NCI-H2081 treated with DMSO at 0.1 percent for 48 hours (cell line): ENCODE measurements around the gene TRPM5.

Source experiments
- DNase-seq: peaks from one replicate; lab custom pipeline; 2025; lab: John Stamatoyannopoulos, UW

TRPM5 gene

DNA sequence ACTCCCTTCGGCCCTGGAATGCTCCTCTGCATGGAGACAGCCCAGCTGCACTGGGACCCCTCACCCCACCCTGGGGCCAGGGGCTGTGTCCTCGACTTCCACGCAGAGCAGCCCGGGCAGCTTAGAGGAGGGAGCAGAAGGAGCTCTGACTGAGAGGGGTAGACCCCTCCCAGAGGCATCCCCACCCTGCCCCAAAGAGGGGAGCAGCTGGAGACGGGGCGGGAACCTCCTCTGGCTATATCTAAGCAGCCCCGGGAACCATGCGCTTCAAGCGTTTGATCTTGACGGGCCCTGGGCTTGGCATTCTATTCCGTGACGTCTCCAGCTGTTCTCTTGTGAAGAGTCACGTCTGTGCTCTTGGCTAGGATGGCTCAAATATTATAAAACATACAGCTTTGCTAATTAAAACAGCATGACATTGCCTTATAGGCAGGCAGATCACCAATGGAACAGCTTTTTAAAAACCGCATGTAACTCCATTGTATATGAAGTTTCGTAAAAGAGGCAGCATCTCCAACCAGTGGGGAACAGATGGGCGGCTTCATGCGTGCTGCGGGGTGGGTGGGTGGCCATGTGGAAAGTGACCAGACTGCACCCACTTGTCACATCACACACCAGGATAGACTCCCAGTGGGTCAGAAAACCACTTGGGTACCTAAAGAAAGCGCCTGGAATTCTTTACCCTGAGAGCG is 8.2 kb upstream of the TRPM5 start:
- no peak for DNase-seq

DNA sequence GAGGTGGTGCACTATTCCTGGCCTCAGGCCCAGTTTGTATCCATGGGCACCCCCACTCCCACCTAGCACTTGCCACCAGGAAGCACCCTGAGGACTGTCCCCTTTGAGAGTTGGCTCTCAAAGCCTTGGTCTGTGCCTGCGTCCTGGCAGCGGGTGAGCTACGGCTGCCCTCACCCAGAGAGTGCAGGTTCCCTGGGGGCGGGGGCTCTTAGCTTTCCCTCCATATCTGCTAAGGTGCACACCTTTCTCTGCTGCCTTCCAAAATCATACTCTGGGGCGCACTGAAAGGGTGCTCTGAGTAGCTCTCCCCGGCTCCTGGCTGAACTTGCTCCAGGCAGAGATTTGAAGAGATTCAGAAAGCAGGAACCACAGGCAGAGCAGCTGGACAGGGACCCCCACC is 7.6 kb upstream of the TRPM5 start:
- no peak for DNase-seq

DNA sequence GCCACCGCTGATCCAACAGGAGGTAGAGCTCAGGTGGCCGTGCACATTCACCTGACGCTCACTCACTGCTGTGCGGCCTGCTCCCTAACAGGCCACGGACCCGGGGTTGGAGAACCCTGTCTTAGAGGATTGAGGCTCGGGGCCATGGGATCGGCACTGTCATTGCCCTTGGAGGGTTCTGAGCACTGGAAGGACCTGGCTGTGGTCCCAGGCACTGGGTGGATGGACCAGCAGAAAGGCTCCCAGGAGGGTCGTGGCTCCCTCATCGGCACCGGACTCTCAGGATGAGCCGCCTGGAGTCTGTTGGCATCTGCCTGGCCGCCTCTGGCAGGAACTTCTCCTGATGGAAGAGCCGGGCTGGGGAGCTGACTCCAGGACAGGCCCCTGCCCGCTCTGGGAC is 7.0 kb upstream of the TRPM5 start:
- no peak for DNase-seq

- DNase-seq, result no peak
Measured at GRCh38 chr11:2450321-2451041, 6.2 kb upstream of the TRPM5 start.

- DNase-seq, result no peak
Measured at GRCh38 chr11:2449548-2450320, 5.4 kb upstream of the TRPM5 start.

DNA sequence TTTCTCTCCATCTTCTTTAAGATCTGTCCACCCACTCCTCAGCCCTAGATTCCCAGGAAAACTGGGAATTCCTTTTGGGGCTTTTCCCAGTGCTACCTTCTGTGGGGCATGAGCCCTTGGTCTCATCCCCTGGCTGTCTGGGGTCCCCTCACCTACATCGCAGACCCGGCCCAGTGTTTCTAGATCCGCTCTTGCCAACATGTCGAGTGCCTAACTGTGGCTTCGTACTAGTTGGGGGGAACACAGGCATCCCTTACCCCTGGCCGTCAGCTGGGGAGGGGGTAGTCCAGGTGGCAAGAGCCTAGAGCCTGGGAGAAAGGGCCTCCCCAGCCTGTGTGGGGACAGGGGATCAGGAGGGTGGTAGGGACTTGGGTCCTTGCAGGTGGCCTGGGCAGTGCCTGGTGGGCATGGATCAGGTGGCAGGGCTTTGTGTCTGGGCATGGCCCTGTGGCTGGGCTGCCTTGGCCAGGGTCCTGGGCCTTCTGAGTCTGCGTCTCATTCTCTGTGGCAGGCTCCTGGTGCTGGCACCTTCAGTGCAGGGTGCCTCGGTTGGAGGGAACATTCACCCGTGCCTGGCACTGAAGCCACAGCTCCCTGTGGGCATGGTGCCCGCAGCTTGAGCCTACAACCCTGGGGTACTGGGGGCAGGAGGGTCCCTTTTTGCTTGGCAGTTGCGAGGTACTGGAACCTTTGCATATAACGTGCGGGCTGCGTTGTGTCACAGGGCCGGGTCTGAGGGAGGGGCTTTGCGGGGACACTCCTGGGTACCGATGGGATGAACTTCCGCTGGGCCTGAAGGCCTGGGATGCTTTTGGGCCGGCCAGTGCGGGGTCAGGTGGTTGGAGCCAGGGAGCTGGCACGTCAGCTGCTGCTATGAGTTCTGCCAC is 4.6 kb upstream of the TRPM5 start:
- DNase-seq, result no peak

GRCh38 chr11:2447951-2448650 is 3.8 kb upstream of the TRPM5 start:
- DNase-seq, result no peak

- no peak for DNase-seq
Measured at GRCh38 chr11:2447253-2447950, 3.1 kb upstream of the TRPM5 start.

DNA sequence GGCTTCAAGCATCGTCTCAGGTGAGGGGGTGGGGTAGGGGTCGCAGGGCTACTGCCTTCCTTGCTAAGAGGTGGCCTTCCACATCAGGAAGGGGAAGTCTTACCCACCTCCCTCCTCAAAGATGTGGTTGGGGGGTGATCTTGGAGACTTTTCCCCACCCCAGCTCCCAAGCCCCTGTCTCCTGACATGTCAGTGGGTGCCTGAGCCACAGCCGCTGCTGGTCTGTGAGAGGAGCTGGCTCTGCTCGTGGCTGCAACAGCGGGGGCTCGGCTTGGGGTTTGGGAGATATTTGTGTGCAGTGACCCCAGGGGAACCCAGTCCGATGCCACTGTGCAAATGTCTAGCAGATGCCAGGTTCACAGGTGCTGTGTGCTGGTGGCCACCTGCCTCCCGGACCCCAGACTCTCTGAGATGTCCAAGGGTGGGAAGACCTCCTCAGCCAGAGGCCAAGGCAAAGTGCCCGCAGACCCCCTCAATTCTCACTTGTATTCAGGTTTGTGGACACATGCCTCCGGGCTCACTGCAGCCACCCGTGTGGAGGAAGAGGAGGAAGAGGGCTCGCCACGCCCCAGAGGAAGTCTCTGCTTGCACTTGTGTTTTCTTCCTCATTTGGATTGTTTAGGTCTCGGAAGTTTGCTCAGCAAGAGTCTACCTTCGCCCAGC is 2.4 kb upstream of the TRPM5 start:
- no peak for DNase-seq

- no peak for DNase-seq
Measured at GRCh38 chr11:2445746-2446551, 1.6 kb upstream of the TRPM5 start.

GRCh38 chr11:2444821-2445745 is 769 bp upstream of the TRPM5 start, which contains the start of gene KCNQ1:
Gene KCNQ1 (plus strand): TSS chr11:2445008. CDS start chr11:2445099, 91 bp downstream.
- no peak for DNase-seq

- DNase-seq, result no peak
Measured at GRCh38 chr11:2443406-2443805, 908 bp downstream of the TRPM5 start.

DNA sequence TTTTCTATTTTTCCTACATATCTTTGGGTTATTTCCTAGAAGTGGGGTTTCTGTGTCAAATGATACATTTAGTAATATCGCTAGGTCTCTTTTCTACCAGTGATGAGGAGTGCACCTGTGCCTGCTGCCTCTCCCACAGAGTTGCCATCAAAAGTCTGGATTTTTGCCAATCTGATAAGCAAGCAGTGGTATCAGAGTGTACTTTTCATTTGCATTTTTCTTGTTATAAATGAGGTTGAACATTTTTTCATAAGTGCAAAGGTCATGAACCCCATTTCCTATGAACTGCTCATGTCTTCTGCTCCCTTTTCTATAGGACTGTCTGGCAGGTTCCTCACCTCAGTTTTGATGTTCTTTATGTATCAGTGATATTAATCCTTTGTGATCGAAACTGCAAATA is 1.7 kb downstream of the TRPM5 start:
- no peak for DNase-seq

GRCh38 chr11:2441171-2441570 is 3.1 kb downstream of the TRPM5 start:
- no peak for DNase-seq

DNA sequence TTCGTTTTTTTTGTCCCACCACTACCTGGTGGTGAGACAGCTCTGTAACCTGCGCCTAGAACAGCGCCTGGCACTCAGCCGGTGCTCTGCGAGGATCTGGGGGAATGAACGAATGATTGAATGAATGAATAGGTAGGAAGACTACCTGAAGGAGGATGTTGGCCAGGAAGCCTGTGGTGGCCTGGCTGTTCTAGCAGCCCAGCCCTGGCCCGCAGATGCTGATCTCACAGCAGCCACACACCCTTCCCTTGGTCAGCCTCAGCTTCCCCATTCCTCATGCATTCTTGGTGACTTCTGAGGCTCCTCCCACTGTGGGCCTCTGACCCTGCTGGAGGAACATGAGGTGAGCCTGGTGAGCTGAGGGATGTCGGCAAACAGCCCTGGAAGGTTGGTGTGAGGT is 3.7 kb downstream of the TRPM5 start:
- no peak for DNase-seq

- DNase-seq, result no peak
Measured at GRCh38 chr11:2439820-2440219, 4.5 kb downstream of the TRPM5 start.

DNA sequence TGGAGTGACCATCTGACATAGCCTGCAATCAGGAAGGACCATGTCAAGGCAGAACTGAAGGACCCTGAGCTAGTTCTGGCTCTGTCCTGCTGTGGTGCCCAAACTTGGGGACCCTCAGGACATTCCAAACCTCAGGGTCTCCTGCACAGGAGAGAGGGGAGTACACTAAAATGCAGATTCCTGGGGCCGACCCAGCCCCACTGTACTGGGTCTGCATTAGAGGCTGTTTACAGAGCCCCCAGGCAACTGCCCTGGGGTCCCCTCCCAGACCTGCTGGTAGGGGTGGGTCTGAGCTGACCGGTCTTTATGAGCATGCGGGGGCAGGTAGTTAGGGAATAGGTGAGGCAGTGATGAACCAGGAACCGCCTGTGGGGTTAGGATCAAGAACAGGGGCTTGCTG is 6.8 kb downstream of the TRPM5 start:
- no peak for DNase-seq

DNA sequence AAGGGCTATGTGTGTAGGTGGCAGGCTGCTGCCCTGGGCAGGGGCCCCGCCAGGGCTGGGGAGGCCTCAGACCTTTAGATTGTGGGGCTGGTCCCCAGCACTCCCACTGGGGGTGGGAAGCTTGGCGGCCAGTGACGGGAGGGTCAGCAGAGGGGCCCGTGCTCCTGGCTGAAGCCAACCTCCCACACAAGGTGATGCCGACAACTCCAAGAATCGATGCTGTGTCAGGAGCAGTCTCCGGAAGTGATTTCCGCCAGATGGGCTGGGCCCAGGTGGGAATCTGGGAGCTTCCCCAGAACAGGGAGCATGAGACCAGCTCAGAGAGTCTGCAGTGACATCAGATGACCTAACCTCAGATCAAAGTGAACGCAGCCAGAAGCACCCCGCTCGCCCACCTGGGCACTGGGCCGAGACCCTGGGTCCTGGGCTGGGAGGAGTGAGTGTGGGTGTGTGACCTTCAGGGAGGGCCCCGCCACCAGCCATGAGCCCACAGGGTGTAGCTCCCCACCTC is 7.7 kb downstream of the TRPM5 start:
- no peak for DNase-seq
